Activated CD8-positive, alpha-beta memory T cell treated with anti-CD3 and anti-CD28 coated beads for 36 hours (primary cell): ENCODE results near the gene TBC1D21. TPM values are rescaled to one million over a fixed set of nuclear protein-coding genes. Genes with fewer than 3 reads are reported as not detected.

Source experiments
- CTCF ChIA-PET: fragments of 350-600 bp; sonication (Branson Sonifier 250); formaldehyde crosslinking; loops from one replicate; lab custom pipeline; 2021; ENCODE audit warnings: antibody characterized with exemption; lab: Charles Lee
- POLR2A ChIA-PET: fragments of 350-600 bp; sonication (Branson Sonifier 250); formaldehyde crosslinking; loops from one replicate; lab custom pipeline; 2021; ENCODE audit warnings: antibody characterized with exemption; lab: Charles Lee
- total RNA-seq, 2 experiments: library from RNA; stranded (reverse); gene quantifications; one replicate each; pipeline ENCODE4 v1.2.3, GENCODE V29; 2021

TBC1D21 gene
- total RNA-seq, 2 experiments from 2014 or later: not detected

DNA sequence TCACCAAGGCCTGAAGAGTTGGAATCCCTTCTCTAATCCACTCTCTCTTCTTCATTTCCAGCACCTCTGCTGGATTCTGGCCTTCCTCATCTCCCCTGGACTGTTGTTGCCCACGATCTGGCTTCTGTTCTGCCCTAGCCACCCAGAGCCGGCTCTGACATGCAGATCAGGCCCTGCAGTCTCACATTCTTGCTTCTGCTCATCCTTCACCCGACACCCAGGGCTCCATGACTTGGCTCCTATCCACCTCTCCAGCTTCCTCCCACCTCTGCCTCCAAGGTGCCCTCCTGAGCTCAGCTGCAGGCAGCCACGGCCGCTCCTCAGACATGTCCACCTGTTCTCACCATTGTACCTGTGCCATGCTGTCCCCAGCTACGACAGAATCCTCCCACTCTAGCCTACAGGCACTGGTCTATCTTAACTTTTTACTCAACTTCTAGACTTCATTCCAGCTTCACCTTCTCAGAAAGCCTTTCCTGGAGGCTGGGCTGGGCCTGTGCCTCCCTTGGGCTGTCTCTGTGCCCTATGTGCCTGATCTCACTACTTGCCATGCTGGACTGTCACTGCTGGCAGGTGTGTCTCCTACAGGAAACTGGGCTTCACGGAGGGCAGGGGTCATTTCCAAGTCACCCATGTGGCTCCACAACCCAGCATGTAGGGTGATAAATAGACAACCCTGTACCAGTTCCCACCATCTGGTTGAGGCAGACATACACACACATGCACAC is 16.0 kb upstream of the TBC1D21 start:
- ChIA-PET CTCF (no interaction called here), POLR2A (no interaction called here)

DNA sequence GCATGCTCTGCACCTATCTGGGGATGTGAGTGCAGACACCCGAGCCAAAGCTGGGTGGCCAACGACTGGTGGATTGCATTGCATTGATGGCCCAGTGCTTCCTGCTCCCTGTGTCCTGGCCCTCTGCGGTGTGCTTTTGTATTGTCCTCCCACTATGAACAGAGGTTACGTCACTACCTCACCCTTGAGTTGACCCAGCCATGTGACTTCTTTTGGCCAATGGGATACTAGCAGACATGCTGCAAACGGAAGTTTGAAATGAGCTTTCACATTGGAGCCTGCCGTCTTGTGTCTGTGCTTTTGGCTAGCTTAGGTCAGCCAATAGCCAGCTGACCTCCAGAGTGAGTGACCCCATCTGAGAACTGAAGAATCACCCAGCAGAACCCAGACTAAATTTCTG is 15.3 kb upstream of the TBC1D21 start:
- ChIA-PET POLR2A (no interaction called here), CTCF (no interaction called here)

DNA sequence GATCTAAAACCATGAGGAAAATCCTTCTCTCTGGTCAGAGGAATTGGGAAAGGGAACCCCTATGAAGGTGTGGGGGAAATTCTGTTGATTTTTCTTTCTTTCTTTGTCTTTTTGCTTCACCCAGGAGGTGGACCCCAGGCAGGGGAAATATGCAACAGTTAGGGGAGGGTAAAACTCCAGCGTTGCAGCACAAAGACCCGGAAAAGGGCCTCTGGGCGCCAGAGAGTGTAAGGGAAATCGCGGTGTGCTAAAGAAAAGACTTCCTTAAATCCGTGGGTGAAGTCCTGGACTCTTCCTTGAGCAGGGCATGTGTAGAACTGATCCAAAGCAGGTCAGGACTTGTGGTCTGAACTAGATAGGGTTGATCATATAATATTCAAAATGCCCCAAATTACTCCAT is 11.1 kb upstream of the TBC1D21 start:
- CTCF ChIA-PET: no interaction called here
- POLR2A ChIA-PET: no interaction called here

DNA sequence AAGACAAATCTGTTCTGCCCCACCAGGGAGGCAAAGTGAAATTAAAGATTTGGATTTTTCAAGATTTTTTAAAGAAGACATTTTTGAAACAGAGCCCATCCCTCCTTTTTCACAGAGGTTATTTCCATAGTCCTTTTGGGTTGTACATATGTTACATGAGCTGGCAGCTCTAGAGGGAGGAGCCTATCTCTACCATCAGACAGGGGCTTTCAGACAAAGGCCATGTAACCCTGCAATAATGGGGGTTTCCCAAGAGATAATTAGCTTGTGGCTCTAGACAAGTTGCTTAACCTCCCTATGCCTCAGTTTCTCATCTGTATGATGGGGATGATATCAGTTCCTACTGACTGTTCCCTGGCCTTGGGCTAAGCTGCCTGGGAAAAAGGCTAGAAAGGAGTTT is 8.0 kb upstream of the TBC1D21 start:
- POLR2A ChIA-PET: no interaction called here
- CTCF ChIA-PET: no interaction called here

DNA sequence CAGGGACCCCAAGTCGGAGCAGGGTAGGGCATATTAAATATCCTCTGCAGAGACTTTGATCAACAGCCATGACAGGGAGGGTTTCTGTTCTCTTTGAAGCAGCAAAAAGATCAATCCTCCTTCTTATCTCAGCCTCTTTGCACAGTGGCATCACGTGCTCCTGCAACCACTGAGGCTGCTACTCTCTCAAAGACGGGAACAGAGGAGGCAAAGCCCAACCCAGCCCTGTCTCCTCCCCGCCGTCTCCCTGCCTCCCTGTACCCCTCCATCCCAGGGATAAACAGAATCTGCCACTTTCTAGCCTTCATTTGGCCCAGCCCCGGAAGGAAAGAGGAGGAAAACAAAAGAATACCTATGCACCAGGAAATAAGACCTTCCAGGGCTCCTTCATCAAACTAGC is 7.5 kb upstream of the TBC1D21 start:
- ChIA-PET POLR2A (no interaction called here), CTCF (no interaction called here)

DNA sequence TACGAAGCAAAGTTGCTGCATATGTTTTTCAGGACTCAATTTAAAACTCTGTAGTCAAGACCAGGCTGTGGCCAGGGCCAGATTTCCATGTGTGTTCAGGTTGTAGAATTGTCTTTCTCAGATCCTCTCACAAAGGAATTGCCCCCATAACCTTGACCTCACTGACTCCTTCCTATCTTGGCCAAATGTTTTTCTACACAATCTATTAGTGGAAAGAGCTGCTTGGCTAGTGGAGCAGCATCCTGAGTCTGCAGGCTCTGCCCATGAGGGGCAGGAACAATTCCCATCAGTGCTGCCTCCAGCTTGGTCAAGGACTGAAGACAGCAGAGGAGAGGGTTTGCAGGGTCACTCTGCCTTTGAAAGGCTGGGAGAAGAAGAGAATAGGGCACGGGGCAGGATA is 6.9 kb upstream of the TBC1D21 start:
- ChIA-PET CTCF (no interaction called here), POLR2A (no interaction called here)

DNA sequence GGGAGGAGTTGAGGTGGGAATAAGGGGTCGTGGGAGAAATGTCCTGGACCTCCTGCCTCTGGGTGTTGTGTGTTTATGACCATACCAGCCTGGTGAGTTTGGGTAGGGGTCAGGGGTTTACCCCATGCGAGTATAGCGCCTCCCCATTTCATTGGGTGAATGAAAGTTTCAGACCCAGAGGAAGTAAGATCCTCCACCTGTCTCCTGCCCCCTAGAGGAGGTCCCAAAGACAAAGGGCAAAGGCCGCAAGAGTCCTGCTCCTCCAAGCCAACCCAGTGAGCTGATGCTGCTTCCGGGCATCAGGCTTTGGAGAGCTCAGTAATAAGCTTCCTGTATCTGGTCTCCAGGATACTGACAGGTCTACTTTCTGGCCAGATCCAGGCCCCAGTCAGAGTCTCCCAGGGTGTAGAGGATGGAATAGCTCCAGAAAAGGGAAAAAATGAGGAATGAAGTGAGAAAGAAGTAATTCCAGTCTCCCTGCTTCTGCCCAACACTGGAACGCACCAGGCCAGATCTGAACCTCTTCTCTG is 6.4 kb upstream of the TBC1D21 start:
- ChIA-PET POLR2A (no interaction called here), CTCF (no interaction called here)

DNA sequence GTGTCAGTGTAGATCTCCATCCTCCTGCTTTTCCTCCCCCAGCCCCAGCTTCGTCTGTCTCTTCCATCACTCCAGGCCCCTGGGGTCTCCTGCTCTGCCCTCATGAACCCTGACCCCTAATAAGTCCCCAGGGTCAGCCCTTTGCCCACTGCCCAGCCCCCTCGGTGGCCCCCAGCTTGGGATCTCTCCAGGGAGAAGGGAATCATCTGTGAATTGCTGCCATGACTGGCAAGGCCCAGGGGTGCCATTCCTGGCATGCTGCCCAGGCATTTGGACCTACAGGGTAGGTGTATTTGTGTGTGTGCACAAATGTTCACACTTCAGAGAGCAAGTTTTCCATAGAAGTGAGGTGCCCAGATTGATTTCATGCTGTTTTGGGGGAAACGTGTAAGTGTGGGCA is 5.9 kb upstream of the TBC1D21 start:
- ChIA-PET POLR2A (no interaction called here), CTCF (no interaction called here)

DNA sequence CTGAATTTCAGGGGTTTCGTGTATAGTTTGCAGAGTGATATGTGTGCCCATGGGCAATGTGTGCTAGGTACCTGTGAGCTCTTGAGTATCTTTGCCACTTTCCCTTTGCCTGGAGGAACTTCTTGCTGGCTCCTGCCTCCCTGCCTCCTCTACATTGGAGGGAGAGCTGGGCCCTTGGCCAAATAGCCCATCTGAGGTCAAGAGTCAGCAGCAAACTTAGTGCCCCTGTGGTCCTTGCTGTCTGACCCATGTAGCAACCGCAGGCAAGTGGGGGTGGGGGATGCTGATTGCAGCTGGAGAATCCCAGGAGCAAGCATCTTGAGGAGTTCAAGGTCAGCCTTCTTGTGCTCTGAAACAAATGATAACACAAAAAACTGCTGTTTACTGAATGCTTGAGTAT is 5.4 kb upstream of the TBC1D21 start:
- POLR2A ChIA-PET: no interaction called here
- CTCF ChIA-PET: no interaction called here

DNA sequence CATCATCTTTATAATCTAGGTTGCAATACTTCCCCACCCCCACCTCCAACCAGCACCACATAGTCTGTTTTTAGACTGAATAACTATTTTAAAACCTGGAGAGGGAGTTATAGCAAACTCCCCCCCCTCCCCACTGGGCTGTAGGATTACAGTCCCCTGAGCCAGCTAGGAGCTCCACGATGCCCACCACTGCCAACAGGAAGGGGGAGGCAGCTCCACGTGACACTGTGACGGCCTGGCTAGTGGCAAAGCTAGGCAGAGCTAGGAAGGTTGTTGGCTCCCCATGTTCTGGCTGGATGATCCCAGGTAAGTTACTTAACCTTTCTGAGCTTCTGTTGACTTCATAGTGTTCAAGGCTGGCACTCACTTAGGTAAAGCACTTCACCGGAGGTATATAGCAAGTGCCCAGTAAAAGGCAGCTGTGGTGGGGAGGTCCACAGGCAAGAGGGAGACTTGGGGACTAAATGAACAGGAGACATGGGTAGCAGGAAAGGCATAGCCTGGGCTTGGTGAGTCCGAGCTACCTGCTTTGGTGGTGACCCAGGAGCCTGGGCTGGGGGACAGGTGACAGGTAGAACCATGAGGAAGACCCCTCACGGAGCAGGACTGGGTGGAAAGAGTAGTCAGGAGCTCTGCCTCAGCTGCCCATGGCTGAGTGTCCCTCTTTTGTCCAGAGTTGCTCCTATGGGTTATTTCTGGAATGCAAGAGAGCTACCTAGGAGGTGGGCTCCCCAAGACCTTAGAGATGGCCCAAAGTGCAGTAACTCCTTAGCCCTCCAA is 4.0 kb upstream of the TBC1D21 start:
- POLR2A ChIA-PET: no interaction called here
- CTCF ChIA-PET: no interaction called here

DNA sequence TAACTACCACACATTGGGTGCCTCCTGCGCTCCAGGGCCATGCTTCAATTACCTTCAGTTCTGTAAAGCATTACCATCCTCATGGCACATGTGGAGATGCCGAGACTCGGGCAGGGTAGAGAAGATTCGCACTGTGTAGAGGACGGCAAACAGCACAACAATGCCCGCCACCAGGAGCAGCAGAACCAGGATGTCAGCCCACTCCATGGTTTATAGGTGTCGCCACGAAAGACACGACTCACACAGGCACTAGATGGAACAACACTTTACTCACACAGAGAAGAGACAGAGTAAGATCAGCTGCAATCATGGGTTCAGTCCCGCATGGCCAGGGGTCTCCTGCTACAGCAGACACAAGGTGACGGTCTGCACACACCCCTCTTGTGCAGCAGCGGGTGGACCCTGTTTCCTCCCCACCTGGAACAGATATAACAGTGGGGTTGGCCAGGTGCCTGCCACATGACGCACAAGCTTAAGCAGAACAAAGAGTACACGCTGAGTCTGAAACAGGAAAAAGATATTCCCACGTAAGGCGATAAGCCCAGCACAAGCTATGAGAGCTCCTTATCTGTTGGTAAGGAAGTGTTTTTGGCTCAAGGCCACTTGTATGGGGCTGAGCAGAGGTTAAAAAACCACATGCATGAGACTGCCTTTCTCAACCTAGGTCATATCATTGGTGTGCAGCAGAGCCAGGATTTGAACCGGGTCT is 2.5 kb upstream of the TBC1D21 start:
- POLR2A ChIA-PET: no interaction called here
- CTCF ChIA-PET: interaction anchor here (0.5 kb wide), 1 partner anchor 789 kb away, joined by 3 read pairs; no protein-coding TSS in a partner anchor

DNA sequence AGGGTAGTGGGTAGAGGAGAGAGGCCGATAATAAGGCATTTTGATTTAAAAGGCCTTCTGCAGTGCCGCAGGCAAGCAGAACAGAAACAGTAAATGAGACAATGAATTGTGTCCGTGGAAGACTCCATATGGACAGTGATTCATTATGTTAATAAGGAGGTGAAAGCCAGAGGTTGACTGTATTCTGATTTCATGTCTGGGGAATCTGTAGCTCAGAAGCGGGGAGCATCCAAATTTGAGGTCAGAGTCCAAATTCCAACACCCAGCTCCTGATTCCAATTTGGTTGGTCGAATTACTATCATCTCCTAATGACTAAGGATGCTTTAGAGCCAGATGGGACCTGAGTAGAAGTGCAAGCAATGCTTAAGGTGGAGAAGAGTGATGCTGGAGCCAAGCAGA is 1.0 kb upstream of the TBC1D21 start:
- ChIA-PET POLR2A (no interaction called here), CTCF (interaction anchor here (1.5 kb wide), 1 partner anchor 101 kb away, joined by 4 read pairs; no protein-coding TSS in a partner anchor)

DNA sequence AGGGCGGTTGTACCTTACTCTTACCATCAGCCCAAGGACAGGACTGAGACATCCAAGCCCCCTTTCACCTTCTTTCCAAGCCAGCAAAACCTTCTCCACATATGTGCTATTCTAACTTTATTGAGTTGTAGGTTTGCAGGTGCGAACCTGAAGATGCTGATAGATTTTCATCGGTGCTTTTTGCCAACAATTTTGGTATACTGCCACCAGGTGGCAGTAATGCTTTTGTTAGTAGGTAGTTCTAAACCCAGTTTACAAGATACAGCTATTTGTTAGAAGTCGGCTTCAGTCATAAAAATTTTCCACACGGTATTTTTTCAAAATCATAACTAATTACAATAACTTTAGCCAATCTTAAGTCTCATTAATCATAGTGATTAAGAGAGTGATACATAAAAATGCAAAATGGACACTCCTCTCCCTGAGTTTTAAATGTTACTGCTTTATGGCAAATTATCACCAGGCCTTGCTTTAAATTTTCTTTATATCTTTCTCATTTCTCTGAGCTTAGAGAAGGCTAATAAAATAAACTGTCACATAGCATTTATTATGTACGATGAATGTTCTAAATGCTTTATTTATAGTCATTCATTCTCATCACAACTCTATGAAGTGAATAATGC is 636 bp downstream of the TBC1D21 start:
- ChIA-PET CTCF (interaction anchor here (0.6 to 2.6 kb wide), 11 partner anchors 23 to 101 kb away, joined by 3 to 18 read pairs (median 3); no protein-coding TSS in a partner anchor), POLR2A (no interaction called here)

DNA sequence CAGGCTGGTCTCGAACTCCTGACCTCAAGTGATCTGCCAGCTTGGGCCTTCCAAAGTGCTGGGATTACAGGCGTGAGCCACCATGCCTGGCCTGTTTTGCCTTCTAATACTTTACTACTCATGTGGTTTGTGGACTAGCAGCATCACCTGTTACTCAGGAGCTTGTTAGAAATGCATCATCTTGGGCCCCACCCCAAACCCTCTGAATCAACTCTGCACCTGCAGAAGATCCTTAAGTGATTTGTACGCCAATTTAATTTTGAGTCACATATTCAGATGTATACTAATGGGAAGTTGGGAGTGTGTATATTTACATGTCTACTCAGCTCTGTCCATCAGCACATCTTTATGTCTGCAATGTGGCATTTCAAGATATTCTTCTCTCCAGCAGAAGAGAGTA is 6.1 kb downstream of the TBC1D21 start:
- POLR2A ChIA-PET: no interaction called here

DNA sequence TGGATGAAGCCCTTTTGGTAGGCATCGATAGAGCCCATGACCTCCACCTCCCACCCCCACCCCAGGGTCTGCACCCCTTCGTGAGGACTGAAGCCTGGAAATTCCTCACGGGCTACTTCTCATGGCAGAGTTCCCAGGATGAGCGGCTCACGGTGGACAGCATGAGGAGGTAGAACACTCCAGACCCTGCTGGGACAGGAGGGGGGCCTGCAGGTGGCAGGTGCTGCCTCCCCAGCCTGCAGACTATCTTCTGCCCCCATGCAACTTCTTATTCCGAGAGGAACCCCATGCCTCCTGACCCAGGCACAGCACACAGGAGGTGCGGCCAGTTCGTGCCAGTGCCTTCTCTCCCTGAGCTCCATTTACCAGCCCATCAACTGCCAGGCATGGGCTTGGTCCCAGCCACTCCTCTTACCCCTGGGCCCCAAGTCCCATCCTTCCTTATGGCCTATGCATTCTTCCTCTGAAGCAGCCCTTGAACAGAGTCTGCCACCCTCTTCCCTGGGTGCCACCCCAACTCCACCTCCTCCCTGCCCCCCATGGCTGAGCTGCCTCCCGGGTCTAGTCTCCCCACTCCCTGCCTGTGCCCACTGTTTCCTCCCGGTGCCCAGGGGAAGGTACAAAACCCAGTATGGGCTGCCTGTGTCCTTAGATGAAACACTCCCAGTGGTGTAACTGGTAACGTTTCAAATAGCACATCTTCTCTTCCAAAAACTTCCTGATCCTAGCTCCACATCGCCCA is 8.4 kb downstream of the TBC1D21 start:
- POLR2A ChIA-PET: no interaction called here
- CTCF ChIA-PET: no interaction called here

More for the DNA sequence above, 6.1 kb downstream of the TBC1D21 start:
- CTCF ChIA-PET: no interaction called here

DNA sequence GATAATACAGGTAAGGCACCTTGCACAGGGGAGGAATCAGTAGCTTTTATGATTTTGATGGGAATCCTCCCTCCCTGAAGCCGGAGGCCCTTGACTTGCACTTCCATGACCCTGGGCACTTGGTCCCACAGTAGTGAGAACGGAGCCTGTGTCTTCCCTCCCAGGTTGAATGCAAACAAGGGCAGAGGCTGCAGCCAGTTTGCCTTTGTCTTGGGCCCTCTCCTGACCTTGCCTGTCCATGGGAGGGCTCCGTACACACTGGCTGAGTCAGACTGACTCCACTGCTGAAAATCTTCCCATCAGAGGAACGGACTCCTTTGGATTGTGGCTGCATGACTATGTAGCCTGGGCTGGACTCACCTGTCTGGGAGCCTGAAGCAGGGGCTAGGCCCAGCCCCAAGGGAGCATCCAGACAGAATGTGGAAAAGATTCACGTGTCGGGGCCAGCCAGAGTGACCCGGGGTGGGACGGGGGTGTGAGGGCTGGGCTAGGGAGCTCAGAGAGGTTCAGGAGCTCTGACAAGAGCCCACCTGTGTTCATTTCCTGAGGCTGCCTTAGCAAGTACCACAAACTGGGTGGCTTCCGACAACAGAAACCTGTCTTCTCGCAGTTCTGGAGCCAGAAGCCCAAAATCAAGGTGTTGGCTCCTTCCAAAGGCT is 9.5 kb downstream of the TBC1D21 start:
- POLR2A ChIA-PET: no interaction called here
- CTCF ChIA-PET: no interaction called here

DNA sequence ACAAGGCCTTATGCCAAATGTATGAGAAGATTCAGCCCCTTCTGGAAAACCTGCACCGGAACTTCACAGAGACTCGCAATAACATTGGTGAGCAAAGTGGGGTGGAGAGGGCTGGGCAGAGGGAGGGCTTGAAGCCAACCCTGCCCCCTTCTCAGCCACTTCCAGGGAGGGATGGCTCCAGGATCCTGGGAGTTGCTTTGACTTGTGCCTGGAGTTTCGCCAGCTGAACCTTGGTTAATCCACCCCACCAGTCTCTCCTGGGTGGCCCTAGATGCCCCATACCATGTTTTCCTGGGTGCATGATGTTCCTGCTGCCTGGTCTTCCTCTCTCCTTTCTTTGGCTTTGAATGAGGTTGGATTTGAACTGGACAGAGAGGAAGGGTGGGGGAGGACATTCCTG is 10.8 kb downstream of the TBC1D21 start:
- ChIA-PET POLR2A (no interaction called here), CTCF (no interaction called here)

DNA sequence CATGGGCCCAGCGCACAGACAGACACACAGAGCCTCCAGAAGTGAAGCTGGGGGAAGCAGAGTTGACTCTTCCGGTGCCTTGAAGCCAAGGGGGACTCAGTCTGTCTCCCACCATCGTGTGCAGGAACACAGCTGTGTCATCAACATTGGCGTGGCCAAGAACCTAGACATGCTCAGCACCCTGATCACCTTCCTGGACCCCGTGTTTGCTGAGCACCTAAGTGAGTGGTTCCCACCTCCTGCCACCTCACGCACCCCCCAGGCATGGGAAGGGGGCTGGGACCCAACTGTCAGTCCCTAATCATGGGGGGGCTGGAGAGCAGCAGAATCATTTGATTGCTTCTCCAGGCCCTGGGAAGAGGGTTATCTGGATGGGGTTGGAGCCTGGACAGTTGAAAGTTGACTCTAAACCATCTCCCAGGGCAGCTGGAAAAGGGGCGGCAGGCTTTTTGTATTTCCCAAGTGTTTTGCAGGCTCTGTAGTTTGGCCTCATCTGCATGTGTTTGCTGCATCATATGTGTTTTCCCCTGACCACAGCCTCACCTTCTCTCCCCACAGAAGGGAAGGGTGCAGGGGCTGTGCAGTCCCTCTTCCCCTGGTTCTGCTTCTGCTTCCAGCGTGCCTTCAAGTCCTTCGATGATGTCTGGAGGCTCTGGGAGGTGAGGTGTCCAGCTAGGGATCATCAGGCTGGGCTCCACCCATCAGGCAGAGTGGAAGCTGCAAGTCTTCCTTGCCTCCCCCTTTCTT is 12.8 kb downstream of the TBC1D21 start:
- CTCF ChIA-PET: no interaction called here
- POLR2A ChIA-PET: no interaction called here
